ENCODE results near the gene PDE4B.

The PDE4B gene

DNA sequence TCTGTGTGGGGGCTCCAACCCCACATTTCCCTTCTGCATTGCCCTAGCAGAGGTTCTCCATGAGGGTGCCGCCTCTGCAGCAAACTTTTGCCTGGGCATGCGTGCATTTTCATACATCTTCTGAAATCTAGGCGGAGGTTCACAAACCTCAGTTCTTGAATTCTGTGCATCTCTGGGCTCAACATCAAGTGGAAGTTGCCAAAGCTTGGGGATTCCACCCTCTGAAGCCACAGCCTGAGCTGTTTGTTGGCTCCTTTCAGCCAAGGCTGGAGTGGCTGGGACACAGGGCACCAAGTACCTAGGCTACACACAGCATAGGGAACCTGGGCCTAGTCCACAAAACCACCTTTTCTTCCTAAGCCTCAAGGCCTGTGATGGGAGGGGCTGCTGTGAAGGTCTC is 235.3 kb downstream of the PDE4B start:
- Histone ChIP-seq H3K4me3 (ENCODE audit: low read length) (no peak overlapping the region), H3K79me2 (ENCODE audit: low read length) (no peaks in the 10 kb centered on the region), H4K20me1 (ENCODE audit: insufficient read depth, low read length) (no peaks in the 10 kb centered on the region), H3K27me3 (ENCODE audit: low read depth, low read length) (no peaks in the 10 kb centered on the region), H3K9me3 (ENCODE audit: insufficient read depth, low read length) (no peaks in the 10 kb centered on the region), H3K4me2 (ENCODE audit: low read length) (no peak overlapping the region), H3K9ac (ENCODE audit: low read length) (no peak overlapping the region), H3K36me3 (replicated peaks; ENCODE audit: low read depth, low read length) (no peaks in the 10 kb centered on the region), H2AFZ (ENCODE audit: low read depth, low read length) (no peak overlapping the region), H3K27ac (ENCODE audit: low read length) (no peak overlapping the region), H3K4me1 (ENCODE audit: low read length) (no peaks in the 10 kb centered on the region)
- no peak for TF ChIP-seq EZH2phosphoT487 (IDR thresholded peaks at IDR 0.05; ENCODE audit: low read depth)
- TF ChIP-seq, protein P1, sequence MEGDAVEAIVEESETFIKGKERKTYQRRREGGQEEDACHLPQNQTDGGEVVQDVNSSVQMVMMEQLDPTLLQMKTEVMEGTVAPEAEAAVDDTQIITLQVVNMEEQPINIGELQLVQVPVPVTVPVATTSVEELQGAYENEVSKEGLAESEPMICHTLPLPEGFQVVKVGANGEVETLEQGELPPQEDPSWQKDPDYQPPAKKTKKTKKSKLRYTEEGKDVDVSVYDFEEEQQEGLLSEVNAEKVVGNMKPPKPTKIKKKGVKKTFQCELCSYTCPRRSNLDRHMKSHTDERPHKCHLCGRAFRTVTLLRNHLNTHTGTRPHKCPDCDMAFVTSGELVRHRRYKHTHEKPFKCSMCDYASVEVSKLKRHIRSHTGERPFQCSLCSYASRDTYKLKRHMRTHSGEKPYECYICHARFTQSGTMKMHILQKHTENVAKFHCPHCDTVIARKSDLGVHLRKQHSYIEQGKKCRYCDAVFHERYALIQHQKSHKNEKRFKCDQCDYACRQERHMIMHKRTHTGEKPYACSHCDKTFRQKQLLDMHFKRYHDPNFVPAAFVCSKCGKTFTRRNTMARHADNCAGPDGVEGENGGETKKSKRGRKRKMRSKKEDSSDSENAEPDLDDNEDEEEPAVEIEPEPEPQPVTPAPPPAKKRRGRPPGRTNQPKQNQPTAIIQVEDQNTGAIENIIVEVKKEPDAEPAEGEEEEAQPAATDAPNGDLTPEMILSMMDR (IDR thresholded peaks at IDR 0.05; ENCODE audit: low read depth, low read length), result no peak

DNA sequence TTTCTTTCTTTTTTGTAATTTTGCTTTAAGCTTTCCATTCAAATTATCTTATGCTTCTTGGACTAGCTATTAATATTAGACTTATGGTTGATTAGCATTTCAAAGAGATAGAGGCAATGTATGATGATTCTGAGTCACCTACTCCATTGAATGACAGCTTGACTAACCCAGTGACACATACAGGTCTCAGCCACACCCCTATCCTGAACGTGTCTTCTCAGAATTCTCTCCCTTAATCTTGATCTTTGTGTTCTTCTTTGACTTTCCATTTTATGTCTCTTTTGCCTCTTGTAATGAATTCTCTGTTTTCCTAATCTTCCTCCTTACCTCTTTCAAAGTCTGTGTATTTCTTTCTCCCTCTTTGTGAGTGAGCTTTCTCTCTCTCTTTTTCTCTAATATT is 241.1 kb downstream of the PDE4B start:
- Histone ChIP-seq H3K36me3 (replicated peaks; ENCODE audit: low read depth, low read length) (no peaks in the 10 kb centered on the region), H3K27ac (ENCODE audit: low read length) (no peak overlapping the region), H3K9me3 (ENCODE audit: insufficient read depth, low read length) (no peaks in the 10 kb centered on the region), H3K27me3 (ENCODE audit: low read depth, low read length) (no peaks in the 10 kb centered on the region), H3K4me2 (ENCODE audit: low read length) (no peak overlapping the region), H3K79me2 (ENCODE audit: low read length) (no peaks in the 10 kb centered on the region), H3K4me3 (ENCODE audit: low read length) (no peak overlapping the region), H2AFZ (ENCODE audit: low read depth, low read length) (no peak overlapping the region), H3K4me1 (ENCODE audit: low read length) (no peaks in the 10 kb centered on the region), H3K9ac (ENCODE audit: low read length) (no peak overlapping the region), H4K20me1 (ENCODE audit: insufficient read depth, low read length) (no peaks in the 10 kb centered on the region)
- no peak for TF ChIP-seq EZH2phosphoT487 (IDR thresholded peaks at IDR 0.05; ENCODE audit: low read depth)
- TF ChIP-seq, protein P1 (IDR thresholded peaks at IDR 0.05; ENCODE audit: low read depth, low read length), result no peak

DNA sequence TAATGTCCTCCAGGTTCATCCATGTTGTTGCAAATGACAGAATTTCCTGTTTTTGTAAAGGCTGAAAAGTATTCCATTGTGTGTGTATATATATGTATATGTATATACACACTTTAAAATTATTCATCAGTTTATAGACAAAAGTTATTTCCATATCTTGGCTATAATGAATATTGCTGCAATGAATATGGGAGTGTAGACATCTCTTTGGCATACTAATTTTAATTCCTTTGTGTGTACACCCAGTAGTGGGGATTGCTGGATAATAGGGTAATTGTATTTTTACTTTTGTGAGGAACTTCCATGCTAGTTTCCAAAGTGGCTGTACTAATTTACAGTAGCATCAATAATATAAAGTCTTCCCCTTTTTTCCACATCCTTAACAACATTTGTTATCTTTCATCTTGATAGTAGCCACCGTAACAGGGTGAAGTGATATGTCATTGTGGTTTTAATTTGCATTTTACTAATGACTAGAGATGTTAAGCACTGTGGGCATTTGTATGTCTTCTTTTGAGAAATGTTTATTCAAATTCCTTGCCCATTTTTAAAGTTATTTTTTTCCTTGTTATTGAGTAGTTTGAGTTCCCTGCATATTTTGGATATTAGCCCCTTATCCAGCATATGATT is 243.0 kb downstream of the PDE4B start:
- no peak overlapping the region for H3K27ac ChIP-seq (ENCODE audit: low read length)
- H3K36me3 ChIP-seq (replicated peaks; ENCODE audit: low read depth, low read length), result no peaks in the 10 kb centered on the region
- H3K27me3 ChIP-seq (ENCODE audit: low read depth, low read length), result no peaks in the 10 kb centered on the region
- H3K4me3 ChIP-seq (ENCODE audit: low read length), result no peak overlapping the region
- TF ChIP-seq EZH2phosphoT487 (IDR thresholded peaks at IDR 0.05; ENCODE audit: low read depth), result no peak
- TF ChIP-seq, protein P1 (IDR thresholded peaks at IDR 0.05; ENCODE audit: low read depth, low read length), result no peak
- H3K79me2 ChIP-seq (ENCODE audit: low read length), result no peaks in the 10 kb centered on the region
- H3K9me3 ChIP-seq (ENCODE audit: insufficient read depth, low read length), result no peaks in the 10 kb centered on the region
- no peak overlapping the region for H3K4me2 ChIP-seq (ENCODE audit: low read length)
- no peaks in the 10 kb centered on the region for H3K4me1 ChIP-seq (ENCODE audit: low read length)
- no peak overlapping the region for H3K9ac ChIP-seq (ENCODE audit: low read length)
- no peaks in the 10 kb centered on the region for H4K20me1 ChIP-seq (ENCODE audit: insufficient read depth, low read length)
- no peak overlapping the region for H2AFZ ChIP-seq (ENCODE audit: low read depth, low read length)

DNA sequence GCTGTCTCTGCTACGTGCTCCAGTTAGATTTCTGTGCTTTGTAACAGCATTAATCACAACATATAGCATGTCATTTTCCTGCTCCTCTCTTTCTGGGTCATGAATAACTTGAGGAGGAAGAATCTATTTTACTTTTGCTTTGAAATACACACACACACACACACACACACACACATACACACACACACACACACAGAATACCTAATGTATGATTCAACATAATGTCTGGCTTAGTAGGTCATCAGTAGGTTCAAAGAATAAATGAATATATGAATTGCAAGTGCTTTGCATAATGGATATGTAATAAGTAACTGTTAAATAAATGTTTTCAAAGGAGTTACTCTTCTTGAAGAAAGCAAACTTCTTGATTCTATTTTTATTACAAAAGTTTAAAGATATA is 249.0 kb downstream of the PDE4B start:
- no peaks in the 10 kb centered on the region for H3K79me2 ChIP-seq (ENCODE audit: low read length)
- no peak overlapping the region for H3K4me2 ChIP-seq (ENCODE audit: low read length)
- no peak overlapping the region for H3K9ac ChIP-seq (ENCODE audit: low read length)
- H3K27me3 ChIP-seq (ENCODE audit: low read depth, low read length), result no peaks in the 10 kb centered on the region
- no peaks in the 10 kb centered on the region for H3K36me3 ChIP-seq (replicated peaks; ENCODE audit: low read depth, low read length)
- no peaks in the 10 kb centered on the region for H3K9me3 ChIP-seq (ENCODE audit: insufficient read depth, low read length)
- TF ChIP-seq EZH2phosphoT487 (IDR thresholded peaks at IDR 0.05; ENCODE audit: low read depth), result no peak
- TF ChIP-seq, protein P1 (IDR thresholded peaks at IDR 0.05; ENCODE audit: low read depth, low read length), result no peak
- H3K4me1 ChIP-seq (ENCODE audit: low read length), result no peaks in the 10 kb centered on the region
- H2AFZ ChIP-seq (ENCODE audit: low read depth, low read length), result no peak overlapping the region
- H3K27ac ChIP-seq (ENCODE audit: low read length), result no peak overlapping the region
- no peak overlapping the region for H3K4me3 ChIP-seq (ENCODE audit: low read length)
- H4K20me1 ChIP-seq (ENCODE audit: insufficient read depth, low read length), result no peaks in the 10 kb centered on the region
